Breast epithelium (tissue), 4 donors: Measurements from ENCODE around the gene DSE. TPM values are rescaled to one million over a fixed set of nuclear protein-coding genes. Genes with fewer than 3 reads are reported as not detected.

ENCODE experiments used
- DNase-seq, 2 donors: peaks; one replicate each; pipeline ENCODE4 v3.0.0-alpha.2; 2019; ENCODE audit warnings: low spot score in 2 of 2
- H3K27ac ChIP-seq, 2 donors: fragments of 200-600 bp; sonication (generic) in 1 of 2; one replicate each; pipeline ENCODE4 v1.5.1; 2016 to 2019; ENCODE audit warnings: mild to moderate bottlenecking in 1 of 2
- H3K27me3 ChIP-seq, 2 donors: fragments of 200-600 bp; sonication (generic) in 1 of 2; one replicate each; pipeline versions ENCODE4 v1.5.1 to v1.6.0; 2017 to 2019; ENCODE audit warnings: control low read depth in 1 of 2, mild to moderate bottlenecking in 1 of 2
- H3K36me3 ChIP-seq: fragments of 200-600 bp; one replicate; pipeline ENCODE4 v1.5.1; 2019
- H3K4me1 ChIP-seq, 2 donors: fragments of 200-600 bp; sonication (generic); one replicate each; pipeline ENCODE4 v1.5.1; 2016 to 2019; ENCODE audit warnings: control low read depth in 1 of 2
- H3K4me3 ChIP-seq, 3 donors: fragments of 200-600 bp; sonication (generic); 1 replicate in 2 of 3; 2 replicates in 1 of 3; pipeline ENCODE4 v1.5.1; 2016 to 2019; ENCODE audit warnings: mild to moderate bottlenecking in 3 of 3, moderate library complexity in 2 of 3
- H3K9me3 ChIP-seq, 2 donors: fragments of 200-600 bp; sonication (generic) in 1 of 2; one replicate each; pipeline ENCODE4 v1.5.1; 2016 to 2019; ENCODE audit warnings: control low read depth in 1 of 2
- POLR2A ChIP-seq: fragments of 450-650 bp; IDR thresholded peaks from one replicate; pipeline ENCODE4 v1.6.1; 2016; ENCODE audit warnings: antibody characterized with exemption, mild to moderate bottlenecking, moderate library complexity
- POLR2AphosphoS5 ChIP-seq, 3 donors: sonication (generic); formaldehyde crosslinking; IDR thresholded peaks; one replicate each; pipeline ENCODE4 v1.6.1; 2017; ENCODE audit warnings: antibody characterized with exemption in 3 of 3
- intact Hi-C: fragments of 100-400 bp; cut with DNase I; formaldehyde crosslinking; loops from one replicate; pipeline ENCODE4 v1.15.1; 2023; ENCODE audit warnings: low total_unique reads
- total RNA-seq, 3 donors: library from RNA; depleted of rRNA; stranded (reverse); fragments of >200 nt; gene quantifications; one replicate each; pipeline ENCODE4 v1.1.0, GENCODE V29; 2016
- TF ChIP-seq, protein P1 (sequence below), 3 donors: fragments of 450-650 bp; IDR thresholded peaks; one replicate each; pipeline ENCODE4 v1.5.1; 2016 to 2017; ENCODE audit warnings: antibody characterized with exemption in 3 of 3, mild to moderate bottlenecking in 3 of 3, moderate library complexity in 3 of 3

Gene DSE
- total RNA-seq, 3 donors from 2014 or later = 40.6 to 133 (median 50.9) TPM

- TF ChIP-seq POLR2AphosphoS5 (IDR thresholded peaks at IDR 0.05) = peak in 1 of 3 donors; percentile 33
- TF ChIP-seq, protein P1, sequence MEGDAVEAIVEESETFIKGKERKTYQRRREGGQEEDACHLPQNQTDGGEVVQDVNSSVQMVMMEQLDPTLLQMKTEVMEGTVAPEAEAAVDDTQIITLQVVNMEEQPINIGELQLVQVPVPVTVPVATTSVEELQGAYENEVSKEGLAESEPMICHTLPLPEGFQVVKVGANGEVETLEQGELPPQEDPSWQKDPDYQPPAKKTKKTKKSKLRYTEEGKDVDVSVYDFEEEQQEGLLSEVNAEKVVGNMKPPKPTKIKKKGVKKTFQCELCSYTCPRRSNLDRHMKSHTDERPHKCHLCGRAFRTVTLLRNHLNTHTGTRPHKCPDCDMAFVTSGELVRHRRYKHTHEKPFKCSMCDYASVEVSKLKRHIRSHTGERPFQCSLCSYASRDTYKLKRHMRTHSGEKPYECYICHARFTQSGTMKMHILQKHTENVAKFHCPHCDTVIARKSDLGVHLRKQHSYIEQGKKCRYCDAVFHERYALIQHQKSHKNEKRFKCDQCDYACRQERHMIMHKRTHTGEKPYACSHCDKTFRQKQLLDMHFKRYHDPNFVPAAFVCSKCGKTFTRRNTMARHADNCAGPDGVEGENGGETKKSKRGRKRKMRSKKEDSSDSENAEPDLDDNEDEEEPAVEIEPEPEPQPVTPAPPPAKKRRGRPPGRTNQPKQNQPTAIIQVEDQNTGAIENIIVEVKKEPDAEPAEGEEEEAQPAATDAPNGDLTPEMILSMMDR (IDR thresholded peaks at IDR 0.05) = no peak
- Histone ChIP-seq H3K27ac (peak overlapping the region; percentile 26 to 74), H3K4me3 (no peak overlapping the region), H3K27me3 (no peaks in the 10 kb centered on the region), H3K36me3 (no peaks in the 10 kb centered on the region), H3K9me3 (no peaks in the 10 kb centered on the region), H3K4me1 (peaks cover 0 to 4% of the 10 kb centered on the region in 2 donors)
- no peak for DNase-seq
- intact Hi-C loops = no loop called here
These were observed 18.0 kb upstream of the DSE start for GRCh38 chr6:116352515-116353471.

DNA sequence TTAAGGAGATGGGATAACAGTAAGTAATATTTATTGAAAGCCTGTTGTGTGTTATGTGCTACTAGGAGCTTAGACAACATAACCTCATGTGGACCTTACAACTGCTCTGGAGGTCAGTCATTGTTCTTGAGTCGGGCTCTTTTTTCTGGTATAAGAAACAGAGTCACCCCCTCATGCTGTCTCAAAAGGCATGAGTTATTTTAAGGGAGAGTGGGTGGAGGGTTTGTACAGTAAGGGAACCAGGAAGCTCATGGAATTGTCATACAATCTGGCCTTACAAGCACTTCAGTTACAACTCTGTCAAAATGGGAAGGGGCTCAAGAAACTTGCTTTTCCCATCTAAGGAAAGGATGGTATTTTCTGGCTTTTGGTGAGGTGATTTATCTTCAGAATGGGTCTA, 16.5 kb upstream of the DSE start:
- TF ChIP-seq POLR2A = no peak
- TF ChIP-seq, protein P1 (IDR thresholded peaks at IDR 0.05) = no peak
- TF ChIP-seq POLR2AphosphoS5 (IDR thresholded peaks at IDR 0.05) = no peak
- intact Hi-C loops = no loop called here
- H3K4me1 ChIP-seq = peaks cover 0 to 4% of the 10 kb centered on the region in 2 donors

GRCh38 chr6:116355796-116356195, 15.0 kb upstream of the DSE start:
- no peaks in the 10 kb centered on the region for H3K27me3 ChIP-seq
- intact Hi-C loops = no loop called here
- H3K27ac ChIP-seq = no peak overlapping the region
- TF ChIP-seq, protein P1 (IDR thresholded peaks at IDR 0.05) = no peak
- TF ChIP-seq POLR2AphosphoS5 (IDR thresholded peaks at IDR 0.05) (no peak), POLR2A (no peak)
- no peaks in the 10 kb centered on the region for H3K36me3 ChIP-seq
- H3K4me1 ChIP-seq = peaks cover 0 to 4% of the 10 kb centered on the region in 2 donors
- H3K4me3 ChIP-seq = no peak overlapping the region
- no peak for DNase-seq
- H3K9me3 ChIP-seq = no peaks in the 10 kb centered on the region

More for the DNA sequence above, 16.5 kb upstream of the DSE start:
- H3K4me3 ChIP-seq = no peak overlapping the region
- H3K27ac ChIP-seq = peak overlapping the region in 1 of 2 donors; percentile 26
- no peak for DNase-seq
- H3K27me3 ChIP-seq = no peaks in the 10 kb centered on the region
- H3K9me3 ChIP-seq = no peaks in the 10 kb centered on the region
- H3K36me3 ChIP-seq = no peaks in the 10 kb centered on the region

- intact Hi-C loops = no loop called here
- H3K4me3 ChIP-seq = no peak overlapping the region
- no peak for DNase-seq
- H3K4me1 ChIP-seq = no peaks in the 10 kb centered on the region
- no peaks in the 10 kb centered on the region for H3K27me3 ChIP-seq
- TF ChIP-seq POLR2A = no peak
- TF ChIP-seq, protein P1 (IDR thresholded peaks at IDR 0.05) = no peak
- no peak for TF ChIP-seq POLR2AphosphoS5 (IDR thresholded peaks at IDR 0.05)
- no peaks in the 10 kb centered on the region for H3K36me3 ChIP-seq
- H3K9me3 ChIP-seq = no peaks in the 10 kb centered on the region
- no peak overlapping the region for H3K27ac ChIP-seq
These were observed 11.6 kb upstream of the DSE start for GRCh38 chr6:116359131-116359530.

DNA sequence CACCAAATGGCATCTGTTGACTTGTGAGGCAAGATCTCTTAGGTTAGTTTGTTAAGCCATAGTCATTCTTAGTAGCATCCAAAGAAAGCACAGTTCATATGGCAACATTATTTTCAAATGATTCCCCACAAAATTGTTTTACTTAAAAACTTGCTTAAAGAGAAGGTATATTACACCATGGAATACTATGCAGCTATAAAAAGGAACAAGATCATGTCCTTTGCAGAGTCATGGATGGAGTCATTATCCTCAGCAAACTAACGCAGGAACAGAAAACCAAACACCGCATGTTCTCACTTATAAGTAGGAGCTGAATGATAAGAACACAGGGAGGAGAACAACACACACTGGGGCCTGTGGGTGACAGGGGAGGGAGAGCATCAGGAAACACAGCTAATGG, 10.9 kb upstream of the DSE start:
- H3K27ac ChIP-seq = no peak overlapping the region
- H3K27me3 ChIP-seq = no peaks in the 10 kb centered on the region
- no peak overlapping the region for H3K4me3 ChIP-seq
- DNase-seq = no peak
- no peaks in the 10 kb centered on the region for H3K36me3 ChIP-seq
- H3K9me3 ChIP-seq = no peaks in the 10 kb centered on the region
- intact Hi-C loops = no loop called here
- TF ChIP-seq POLR2A (no peak), POLR2AphosphoS5 (IDR thresholded peaks at IDR 0.05) (no peak)
- TF ChIP-seq, protein P1 (IDR thresholded peaks at IDR 0.05) = no peak
- no peaks in the 10 kb centered on the region for H3K4me1 ChIP-seq
